Non-pigmented ciliary epithelial cell (primary cell): ENCODE data around the gene DDX10.

Experiments used
- DNase-seq: peaks from one replicate; pipeline ENCODE4 v3.0.0-alpha.2; 2010; ENCODE audit warnings: low read depth

Gene DDX10

GRCh38 chr11:108825381-108825780 is 160.5 kb downstream of the DDX10 start:
- no peak for DNase-seq

DNA sequence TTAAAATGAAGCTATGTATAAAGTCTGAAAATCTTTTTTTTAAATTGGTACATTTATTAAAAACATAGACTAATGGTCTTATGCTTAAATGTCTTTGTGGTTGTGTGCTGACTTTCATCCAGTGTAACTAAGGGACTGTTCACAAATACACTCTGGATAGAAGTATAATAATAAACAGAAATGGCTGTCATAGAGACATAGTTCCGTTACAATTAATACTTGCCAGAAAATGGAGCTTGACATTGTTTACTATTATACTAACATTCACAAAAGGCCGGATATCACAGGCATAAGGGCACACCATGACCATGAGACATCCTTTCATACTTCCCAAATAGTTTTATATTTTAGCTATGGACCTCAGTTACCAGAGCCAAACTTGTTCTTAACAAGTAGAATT is 161.3 kb downstream of the DDX10 start:
- no peak for DNase-seq

- DNase-seq = no peak
These were observed 170.8 kb downstream of the DDX10 start for GRCh38 chr11:108835624-108836023.

GRCh38 chr11:108836541-108836940 is 171.7 kb downstream of the DDX10 start:
- no peak for DNase-seq

DNA sequence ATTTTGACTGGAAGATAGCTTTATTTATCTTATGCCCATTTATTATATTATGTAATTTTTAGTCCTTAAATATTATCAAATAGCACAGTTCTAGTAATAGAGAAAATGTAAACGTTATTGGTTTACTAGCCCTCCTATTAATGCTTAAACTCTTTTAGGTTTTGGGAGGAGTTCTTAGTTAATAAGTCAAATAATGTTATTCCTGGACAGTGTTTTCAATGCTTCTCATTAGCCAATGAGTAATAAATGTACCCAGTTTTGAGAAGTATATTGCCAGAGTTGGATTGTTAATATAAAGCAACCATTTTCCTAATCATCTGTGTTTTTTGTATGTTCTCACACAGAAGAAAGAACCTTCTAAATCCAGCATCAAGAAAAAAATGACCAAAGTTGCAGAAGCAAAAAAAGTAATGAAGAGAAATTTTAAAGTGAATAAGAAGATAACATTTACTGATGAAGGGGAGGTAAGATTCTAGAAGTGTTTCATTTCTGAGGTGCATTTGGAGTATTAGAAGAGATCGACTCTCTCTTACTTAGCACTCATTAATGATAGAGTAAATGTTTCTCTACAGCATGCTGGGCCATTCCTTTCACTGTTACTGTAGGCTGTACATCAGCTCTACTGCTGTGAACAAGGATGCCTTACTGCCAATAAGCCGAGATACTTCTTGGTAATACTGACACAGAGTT is 173.4 kb downstream of the DDX10 start:
- DNase-seq = no peak

- DNase-seq = no peak
These were observed 173.9 kb downstream of the DDX10 start for GRCh38 chr11:108838792-108839105.

DNA sequence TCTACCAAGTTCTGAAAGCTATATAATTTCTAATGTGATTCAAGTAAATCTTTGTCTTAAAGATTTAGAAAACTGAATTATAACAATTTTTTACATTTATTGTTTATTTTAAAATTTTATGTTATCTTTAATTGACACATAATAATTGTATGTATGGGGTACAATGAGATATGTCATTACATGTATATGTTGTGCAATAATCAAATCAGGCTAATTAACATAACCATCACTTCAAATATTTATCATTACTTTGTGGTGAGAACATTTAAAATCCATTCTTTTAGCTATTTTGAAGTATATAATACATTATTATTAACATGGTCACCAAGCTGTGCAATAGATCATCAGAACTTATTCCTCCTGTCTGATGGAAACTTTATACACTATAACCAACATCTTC is 181.1 kb downstream of the DDX10 start:
- DNase-seq = no peak

- no peak for DNase-seq
These were observed 182.6 kb downstream of the DDX10 start for GRCh38 chr11:108847298-108847990.

GRCh38 chr11:108851781-108852180 is 186.9 kb downstream of the DDX10 start:
- no peak for DNase-seq

DNA sequence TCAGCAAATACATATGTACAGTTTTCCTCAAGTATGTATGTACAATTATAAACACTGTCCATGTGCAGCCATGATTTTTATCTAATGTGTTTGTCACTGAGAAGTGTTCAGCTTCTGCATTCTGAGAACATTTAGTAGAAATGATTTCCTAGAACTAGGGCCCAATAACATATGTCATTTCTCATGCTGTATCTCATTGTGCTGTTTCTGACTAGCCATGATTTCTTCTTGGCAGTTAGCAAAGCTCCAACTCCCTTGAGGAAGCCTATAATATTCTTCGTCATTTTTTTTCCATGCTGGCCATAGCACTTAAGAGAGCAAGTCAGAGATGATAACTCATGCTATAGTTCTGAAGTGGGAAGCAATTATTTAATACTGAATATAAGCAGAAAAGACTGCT is 187.8 kb downstream of the DDX10 start:
- DNase-seq = no peak

DNA sequence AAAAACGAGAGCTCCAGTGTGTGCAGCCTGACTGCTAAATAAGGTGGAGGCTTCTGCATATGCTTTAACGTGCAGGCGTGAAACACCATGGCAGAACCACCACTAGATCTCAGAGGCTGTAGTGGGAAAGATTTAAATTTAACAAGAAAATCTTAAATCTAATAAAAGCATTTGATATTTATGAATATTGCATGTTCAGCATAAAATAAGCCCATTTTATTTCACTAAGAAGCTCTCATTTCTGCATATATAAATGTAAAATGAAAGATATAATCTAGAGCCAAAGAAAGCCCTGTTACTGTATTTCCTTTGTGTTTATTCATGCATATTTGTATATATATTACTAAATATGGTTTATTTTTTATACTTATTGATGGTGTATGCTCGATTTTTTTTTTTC is 188.3 kb downstream of the DDX10 start:
- no peak for DNase-seq

DNA sequence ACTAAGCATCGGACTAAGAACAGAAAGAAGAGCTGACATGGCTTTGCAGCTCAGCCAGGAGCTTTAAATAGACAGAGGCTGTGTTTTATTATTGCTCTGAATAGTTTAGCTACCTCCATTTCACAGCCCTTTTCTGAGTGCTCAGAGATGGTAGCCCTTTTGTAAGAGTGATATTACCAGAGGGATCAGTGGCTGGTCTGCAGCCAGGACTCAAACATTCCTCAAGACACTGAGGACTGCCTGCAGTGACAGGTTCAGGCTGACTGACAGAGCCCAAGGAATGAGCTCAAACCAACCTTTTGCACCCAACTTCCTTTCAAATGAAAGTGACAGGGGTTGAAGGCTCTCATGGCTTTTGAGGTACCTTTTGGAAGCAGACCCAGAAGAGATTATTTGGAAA is 189.0 kb downstream of the DDX10 start:
- DNase-seq = no peak

- no peak for DNase-seq
These were observed 189.5 kb downstream of the DDX10 start for GRCh38 chr11:108854346-108854745.

DNA sequence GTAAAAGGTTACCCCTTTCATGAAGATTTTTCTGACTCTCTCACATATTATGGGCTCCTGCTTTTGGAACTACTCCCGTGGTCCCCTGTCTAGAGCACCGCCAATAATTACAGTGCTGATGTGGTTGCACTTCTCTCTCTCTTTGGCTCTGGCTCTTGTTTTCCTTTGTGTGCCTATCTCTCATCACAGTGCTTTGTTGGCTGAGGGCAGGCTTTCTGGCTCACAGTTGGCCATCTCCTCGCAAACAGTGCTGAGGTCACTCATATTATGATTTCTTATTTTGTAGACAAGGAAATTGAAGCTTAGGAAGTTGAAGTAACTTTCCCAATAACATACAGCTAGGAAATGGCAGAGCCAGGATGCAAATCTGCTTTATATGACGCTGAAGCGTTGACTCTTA is 192.5 kb downstream of the DDX10 start:
- no peak for DNase-seq

GRCh38 chr11:108858622-108859021 is 193.8 kb downstream of the DDX10 start:
- DNase-seq = no peak

DNA sequence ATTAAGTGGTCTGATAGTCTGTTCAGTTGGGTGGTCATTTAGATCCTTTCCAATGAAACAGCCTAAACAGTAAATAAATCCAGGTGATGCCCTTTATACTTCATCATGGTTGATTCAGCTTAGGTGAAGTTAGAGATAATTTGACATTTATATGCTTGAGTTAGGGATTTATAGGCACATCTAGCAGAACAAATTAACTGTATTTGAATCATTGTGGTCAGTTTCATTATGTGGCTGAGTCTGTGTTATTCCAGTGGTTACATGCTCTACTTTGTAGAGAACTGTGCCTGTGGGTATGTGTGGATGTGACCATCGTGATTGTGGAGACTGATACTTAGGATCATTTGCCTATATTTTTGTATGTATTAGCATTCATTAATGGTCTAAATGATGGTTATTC is 194.6 kb downstream of the DDX10 start:
- DNase-seq = no peak

DNA sequence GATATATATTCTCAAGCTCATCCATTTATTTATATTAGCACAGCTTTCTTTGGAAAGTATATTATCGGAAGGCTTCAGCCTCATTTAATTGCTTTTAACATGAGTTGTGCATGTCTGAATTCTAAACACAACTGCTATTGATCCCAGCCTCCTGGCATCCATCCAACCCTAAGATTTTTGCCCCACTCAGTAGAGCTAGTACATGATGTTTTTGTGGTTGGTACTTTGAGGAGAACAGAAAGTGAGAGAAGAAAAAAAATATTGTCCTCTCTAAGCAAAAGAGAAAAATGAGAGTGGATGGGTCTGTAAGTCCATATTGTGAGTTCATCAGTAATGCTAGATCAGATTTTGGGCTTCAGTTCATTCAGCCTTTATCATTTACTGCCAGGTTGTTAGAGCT is 198.7 kb downstream of the DDX10 start:
- DNase-seq = no peak

GRCh38 chr11:108865406-108865805 is 200.5 kb downstream of the DDX10 start:
- DNase-seq = no peak

- DNase-seq = no peak
These were observed 201.9 kb downstream of the DDX10 start for GRCh38 chr11:108866781-108867180.

- peak; percentile 60 for DNase-seq
These were observed 205.6 kb downstream of the DDX10 start for GRCh38 chr11:108870373-108871020.

GRCh38 chr11:108871152-108871551 is 206.3 kb downstream of the DDX10 start:
- DNase-seq = no peak

DNA sequence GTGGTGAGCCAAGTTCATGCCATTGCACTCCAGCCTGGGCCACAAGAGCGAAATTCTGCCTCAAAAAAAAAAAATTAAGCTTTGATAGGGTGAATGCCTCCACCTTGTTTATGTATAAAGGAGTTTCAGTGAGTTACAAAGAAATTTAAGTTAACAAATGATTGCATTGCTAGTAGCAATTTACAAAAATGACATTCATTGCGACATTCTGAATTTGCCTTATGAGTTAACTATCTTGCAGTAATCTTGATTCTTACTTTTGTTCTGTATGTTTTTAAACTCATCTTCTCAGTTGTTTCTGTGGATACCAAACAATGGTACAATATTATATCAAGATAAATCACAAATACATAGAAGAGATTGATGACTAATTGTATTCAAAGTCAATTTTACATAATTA is 207.0 kb downstream of the DDX10 start:
- DNase-seq = no peak

- no peak for DNase-seq
These were observed 208.0 kb downstream of the DDX10 start for GRCh38 chr11:108872781-108873291.
